Ovary (tissue), 9 donors: ENCODE data around the gene ASCL2. TPM values are rescaled to one million over a fixed set of nuclear protein-coding genes. Genes with fewer than 3 reads are reported as not detected.
A peak's percentile ranks its signal among the peaks of the same experiment; 100 is the strongest.

ENCODE experiments used
- DNase-seq, 5 donors: peaks; one replicate each; pipeline ENCODE4 v3.0.0-alpha.2; 2019 to 2020
- H3K27ac ChIP-seq, 2 donors: fragments of 200-600 bp; one replicate each; pipeline versions ENCODE4 v1.5.1 to v1.8.0; 2019 to 2022
- H3K27me3 ChIP-seq: fragments of 200-600 bp; one replicate; pipeline ENCODE4 v1.8.0; 2022
- H3K36me3 ChIP-seq: fragments of 200-600 bp; sonication (generic); one replicate; pipeline ENCODE4 v1.5.1; 2019
- H3K4me1 ChIP-seq: one replicate; pipeline ENCODE4 v1.8.1; 2013; ENCODE audit warnings: mild to moderate bottlenecking, moderate library complexity; ENCODE audit not compliant: insufficient read depth
- H3K4me3 ChIP-seq: fragments of 200-600 bp; sonication (generic); one replicate; pipeline ENCODE4 v1.5.1; 2017
- H3K9me3 ChIP-seq, 2 donors: fragments of 200-600 bp in 1 of 2; sonication (generic) in 1 of 2; one replicate each; pipeline versions ENCODE4 v1.5.1 to v1.8.1; 2013 to 2019; ENCODE audit warnings: mild to moderate bottlenecking in 1 of 2, moderate library complexity in 1 of 2
- CTCF ChIP-seq, 3 donors: fragments of 450-650 bp in 2 of 3; fragments of 200-600 bp in 1 of 3; IDR thresholded peaks; one replicate each; pipeline versions ENCODE4 v1.5.1 to v1.8.0; 2016 to 2022; ENCODE audit warnings: antibody characterized with exemption in 3 of 3, mild to moderate bottlenecking in 1 of 3
- EP300 ChIP-seq: sonication (generic); formaldehyde crosslinking; IDR thresholded peaks from one replicate; pipeline ENCODE4 v1.6.1; 2017; ENCODE audit warnings: antibody characterized with exemption
- POLR2A ChIP-seq: fragments of 450-650 bp; IDR thresholded peaks from one replicate; pipeline ENCODE4 v1.6.1; 2017; ENCODE audit warnings: antibody characterized with exemption, mild to moderate bottlenecking, moderate library complexity
- WGBS, 3 donors: extraction: QIAGEN DNeasy Blood & Tissue Kit in 1 of 3; methylation state at CpG; one replicate each; pipeline versions ENCODE4 v1.1.5 to v1.1.7; 2013 to 2017; 5-methylcytosine and 5-hydroxymethylcytosine counted together
- intact Hi-C, 4 donors: fragments of 100-400 bp; cut with DNase I; formaldehyde crosslinking; loops; one replicate each; pipeline versions ENCODE4 v1.11.0 to v1.15.1; 2022 to 2023
- polyA plus RNA-seq, 2 donors: library from polyadenylated mRNA; stranded (reverse); fragments of 200-250 nt in 1 of 2; fragments of 350-450 nt in 1 of 2; fragmentation: Illumina TruSeq in 1 of 2; extraction: RNeasy Lipid Tissue Mini Kit (QIAGEN cat#74804) in 1 of 2; gene quantifications; one replicate each; pipeline ENCODE4 v1.2.3, GENCODE V29; 2013 to 2014
- total RNA-seq, 7 donors: library from RNA; depleted of rRNA in 2 of 7; stranded (reverse); fragments of >200 nt in 2 of 7; fragmentation: NEBNext Ultra II Directional in 3 of 7; extraction: Animal tissue kit (Norgen Biotek cat#: 25700) in 3 of 7; gene quantifications; one replicate each; pipeline versions ENCODE4 v1.1.0 to v1.2.4, GENCODE V29; 2016 to 2023
- donor health status: DM: no; HTN: no; CAD: no; lungs with moderate emphysema.
- donor health status: DM: no; HTN: no; CAD: no.
- donor health status: Bipolar disorder and iron deficiency.
- donor health status: DM: yes; HTN: yes; CAD: no.
- donor health status: DM: no; HTN: no; CAD: no.
- donor health status: DM: yes; HTN: yes; CAD: no.

Gene ASCL2
- total and polyA plus RNA-seq, 9 donors: 0.10 to 1.3 (median 0.24) TPM

GRCh38 chr11:2256951-2257700 lies 13.3 kb downstream of the ASCL2 start:
- intact Hi-C loops: no loop called here

GRCh38 chr11:2256293-2256913 lies 14.0 kb downstream of the ASCL2 start:
- Histone ChIP-seq H3K27me3 (no peaks in the 10 kb centered on the region), H3K27ac (no peak overlapping the region), H3K4me3 (no peak overlapping the region), H3K4me1 (no peaks in the 10 kb centered on the region), H3K36me3 (no peaks in the 10 kb centered on the region), H3K9me3 (no peaks in the 10 kb centered on the region)
- intact Hi-C loops: no loop called here
- TF ChIP-seq POLR2A: no peak
- no peak for TF ChIP-seq CTCF (IDR thresholded peaks at IDR 0.05)
- no peak for TF ChIP-seq EP300
- no peak for DNase-seq
- 75 to 85% (median 78%) methylated on average over 14 of the region's 14 CpGs for WGBS, 3 donors

More at GRCh38 chr11:2256951-2257700, 13.3 kb downstream of the ASCL2 start:
- TF ChIP-seq EP300 (no peak), POLR2A (no peak), CTCF (IDR thresholded peaks at IDR 0.05) (no peak)
- Histone ChIP-seq H3K27ac (no peak overlapping the region), H3K4me3 (no peak overlapping the region), H3K27me3 (no peaks in the 10 kb centered on the region), H3K36me3 (no peaks in the 10 kb centered on the region), H3K4me1 (no peaks in the 10 kb centered on the region), H3K9me3 (no peaks in the 10 kb centered on the region)
- WGBS, 3 donors: 72 to 79% (median 78%) methylated on average over 23 to 31 of the region's 31 CpGs
- DNase-seq: peak in 3 of 5 donors; percentile 7 to 19 (median 14)

GRCh38 chr11:2252018-2252417 lies 18.4 kb downstream of the ASCL2 start:
- 82 to 86% (median 84%) methylated on average over 6 of the region's 6 CpGs for WGBS, 3 donors
- TF ChIP-seq CTCF (IDR thresholded peaks at IDR 0.05): no peak
- TF ChIP-seq POLR2A: no peak
- no peak for TF ChIP-seq EP300
- H3K4me3 ChIP-seq: no peak overlapping the region
- no peaks in the 10 kb centered on the region for H3K4me1 ChIP-seq
- no peak for DNase-seq
- H3K27me3 ChIP-seq: no peaks in the 10 kb centered on the region
- H3K27ac ChIP-seq: no peak overlapping the region
- intact Hi-C loops: no loop called here
- no peaks in the 10 kb centered on the region for H3K36me3 ChIP-seq
- H3K9me3 ChIP-seq: no peaks in the 10 kb centered on the region

GRCh38 chr11:2251138-2251537 lies 19.2 kb downstream of the ASCL2 start:
- TF ChIP-seq EP300 (no peak), CTCF (IDR thresholded peaks at IDR 0.05) (no peak), POLR2A (no peak)
- no peaks in the 10 kb centered on the region for H3K9me3 ChIP-seq
- no peak overlapping the region for H3K4me3 ChIP-seq
- no peak for DNase-seq
- no peaks in the 10 kb centered on the region for H3K4me1 ChIP-seq
- no peak overlapping the region for H3K27ac ChIP-seq
- no peaks in the 10 kb centered on the region for H3K27me3 ChIP-seq
- intact Hi-C loops: no loop called here
- WGBS, 3 donors: 91 to 96% (median 94%) methylated on average over 6 of the region's 6 CpGs
- no peaks in the 10 kb centered on the region for H3K36me3 ChIP-seq
